Stimulated activated effector memory CD8-positive, alpha-beta T cell treated with anti-CD3 and anti-CD28 coated beads, Interleukin-12 subunit alpha, Interleukin-12 subunit beta, amount 100 ng/mL, for 72 hours (primary cell): ENCODE results near the gene LPCAT4.
"Not testable (repeated sequence)": the region's sequence is repeated elsewhere in the genome, so short reads cannot be mapped to it uniquely, and the experiment has no call there.

Experiments
- ATAC-seq: fragments of 150-1000 bp; cut with Tn5 transposase; 2 replicates; pipeline ENCODE4 v1.10.0; 2021
- DNase-seq, 2 donors: peaks; one replicate each; pipeline ENCODE4 v3.0.0; 2021 to 2022; ENCODE audit warnings: low spot score in 2 of 2
- H3K27ac Mint-ChIP-seq: one replicate; pipeline ENCODE4 v1.8.0; 2022; ENCODE audit warnings: mild to moderate bottlenecking, mixed read lengths
- H3K36me3 Mint-ChIP-seq: one replicate; pipeline ENCODE4 v1.8.0; 2022; ENCODE audit warnings: mild to moderate bottlenecking, mixed read lengths
- H3K4me1 Mint-ChIP-seq: one replicate; pipeline ENCODE4 v1.8.0; 2022; ENCODE audit warnings: mixed read lengths
- H3K4me3 Mint-ChIP-seq: one replicate; pipeline ENCODE4 v1.8.0; 2022; ENCODE audit warnings: mild to moderate bottlenecking, mixed read lengths
- H3K9me3 Mint-ChIP-seq: one replicate; pipeline ENCODE4 v1.8.0; 2022; ENCODE audit warnings: mixed read lengths

LPCAT4 gene

DNA sequence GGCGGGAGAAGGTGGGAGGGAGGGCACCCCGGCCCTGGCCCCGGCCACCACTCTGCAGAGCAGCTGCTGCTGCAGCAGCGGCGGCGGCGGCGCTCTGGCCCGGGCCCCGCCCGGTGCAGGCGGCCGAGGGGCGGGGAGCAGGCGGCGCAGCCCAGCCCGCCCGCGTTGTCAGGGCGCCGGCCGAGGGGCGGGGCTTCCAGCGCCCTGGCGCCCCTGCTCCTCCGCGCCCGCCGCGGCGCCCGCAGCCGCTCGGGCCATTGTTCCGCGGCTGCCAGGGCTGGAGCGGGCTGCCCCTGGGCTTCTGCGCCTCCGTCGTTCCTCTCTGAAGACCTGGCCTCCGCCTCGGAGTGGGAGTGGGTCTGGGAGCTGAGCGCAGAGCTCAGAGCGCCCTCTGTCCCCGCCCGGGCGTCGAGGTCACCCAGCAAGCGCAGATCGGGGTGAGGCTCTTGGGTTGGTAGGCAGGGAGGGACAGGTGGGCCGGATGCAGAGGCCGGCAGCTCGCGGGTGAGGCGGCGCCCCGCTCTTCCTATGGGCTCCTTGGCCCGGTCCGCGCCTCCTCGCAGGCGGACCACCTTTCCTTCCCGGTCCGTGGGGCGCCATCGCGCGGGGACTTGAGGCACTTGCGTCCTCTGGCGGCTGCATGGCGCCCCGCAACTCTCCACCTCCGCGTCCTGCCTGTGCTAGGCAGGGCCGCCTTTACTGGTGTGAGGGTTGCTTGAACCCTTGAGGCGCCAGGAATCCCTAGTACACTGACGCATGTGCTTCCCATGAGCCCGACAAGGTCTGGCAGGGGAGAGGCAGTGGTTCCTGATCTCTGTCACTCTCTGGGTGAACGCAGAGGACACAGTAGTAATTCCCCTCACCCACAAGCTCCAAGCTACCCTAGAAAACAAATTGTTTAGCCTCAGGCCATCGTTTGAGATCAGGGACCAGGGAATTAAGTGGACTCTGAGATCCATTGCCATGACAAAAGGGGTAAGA, at the start of gene LPCAT4:
LPCAT4 (minus strand) TSS at position 96 of the 981 bp plus-strand sequence. CDS start 96 bp downstream, outside the sequence.
- no peaks in the 10 kb centered on the region for H3K9me3 Mint-ChIP-seq

GRCh38 chr15:34409511-34409910, 42.5 kb upstream of the LPCAT4 start:
- not testable (repeated sequence) for H3K4me1 Mint-ChIP-seq, H3K36me3 Mint-ChIP-seq, H3K9me3 Mint-ChIP-seq, H3K4me3 Mint-ChIP-seq, ATAC-seq, H3K27ac Mint-ChIP-seq
- DNase-seq, result peak in 1 of 2 donors; percentile 30

More for the DNA sequence above, at the start of gene LPCAT4:
- peak; percentile 83 to 93 for DNase-seq
- H3K4me3 Mint-ChIP-seq, result peak within 1 kb of the TSS; percentile 85
- peaks cover 38% of the 10 kb centered on the region for H3K36me3 Mint-ChIP-seq
- ATAC-seq, result peak; percentile 91
- H3K4me1 Mint-ChIP-seq, result peaks cover 48% of the 10 kb centered on the region
- H3K27ac Mint-ChIP-seq, result peak within 1 kb of the TSS; percentile 92

- ATAC-seq, H3K4me3 Mint-ChIP-seq, H3K36me3 Mint-ChIP-seq, H3K27ac Mint-ChIP-seq, H3K4me1 Mint-ChIP-seq, DNase-seq, H3K9me3 Mint-ChIP-seq: not testable (repeated sequence)
Measured at GRCh38 chr15:34408973-34409372, 42.0 kb upstream of the LPCAT4 start.

DNA sequence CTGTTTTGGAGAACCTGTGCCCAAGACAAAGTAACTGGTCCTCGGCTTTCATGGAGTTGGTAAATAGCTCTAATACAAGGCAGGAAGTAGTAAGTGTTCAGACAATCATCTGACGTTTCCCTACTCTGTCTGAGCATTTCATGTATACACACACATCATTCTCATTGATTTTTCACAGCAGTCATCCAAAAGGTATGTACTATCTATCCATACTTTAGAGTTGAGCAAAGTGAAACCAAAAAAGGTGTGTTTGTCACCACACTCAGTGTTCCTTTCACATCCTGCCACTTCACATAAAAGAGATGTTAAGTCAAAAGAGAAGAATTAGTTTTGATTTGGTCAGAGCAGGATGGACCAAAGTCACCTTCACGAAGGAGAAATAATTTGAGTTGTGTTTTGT, 36.9 kb upstream of the LPCAT4 start:
- not testable (repeated sequence) for H3K4me3 Mint-ChIP-seq, H3K9me3 Mint-ChIP-seq
- ATAC-seq, result peak; percentile 70

GRCh38 chr15:34403160-34403598, 36.2 kb upstream of the LPCAT4 start:
- H3K4me3 Mint-ChIP-seq, H3K4me1 Mint-ChIP-seq, H3K27ac Mint-ChIP-seq, DNase-seq, H3K36me3 Mint-ChIP-seq, H3K9me3 Mint-ChIP-seq: not testable (repeated sequence)
- peak; percentile 93 for ATAC-seq

More for the DNA sequence above, 36.9 kb upstream of the LPCAT4 start:
- not testable (repeated sequence) for H3K36me3 Mint-ChIP-seq, H3K27ac Mint-ChIP-seq, DNase-seq, H3K4me1 Mint-ChIP-seq

DNA sequence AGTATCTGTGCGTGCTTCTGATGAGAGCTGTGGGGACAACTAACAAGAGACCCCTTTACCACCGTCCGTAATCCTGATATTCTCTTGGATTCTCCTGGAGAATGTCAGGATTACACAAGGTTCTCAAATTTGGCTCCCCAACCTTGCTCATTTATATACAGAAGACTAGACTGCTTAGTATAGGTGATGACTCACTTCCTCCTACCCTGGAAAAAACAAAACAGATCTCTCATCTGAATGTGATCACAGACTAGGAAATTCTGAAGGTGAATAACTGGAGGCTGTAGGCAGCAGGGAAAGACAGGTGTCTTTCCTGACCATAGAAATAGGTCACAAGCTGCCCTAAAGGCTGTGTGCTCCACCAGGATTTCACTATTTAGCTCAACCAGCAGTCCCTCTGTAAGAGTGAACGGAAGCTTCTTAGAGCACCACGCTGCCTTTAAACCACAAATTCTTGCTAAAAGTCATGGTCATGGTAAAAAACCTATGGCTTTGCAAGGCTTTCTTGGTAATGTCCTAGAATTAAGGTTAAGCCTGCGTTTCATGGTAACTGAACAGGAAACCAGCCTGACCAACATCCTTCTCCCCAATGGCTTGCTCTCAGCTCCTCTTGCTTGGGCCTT, 30.8 kb upstream of the LPCAT4 start:
- ATAC-seq, result peak; percentile 95
- not testable (repeated sequence) for H3K9me3 Mint-ChIP-seq, H3K27ac Mint-ChIP-seq, H3K4me3 Mint-ChIP-seq, H3K4me1 Mint-ChIP-seq, H3K36me3 Mint-ChIP-seq, DNase-seq

GRCh38 chr15:34392981-34393380, 26.0 kb upstream of the LPCAT4 start:
- not testable (repeated sequence) for H3K9me3 Mint-ChIP-seq, H3K4me3 Mint-ChIP-seq, ATAC-seq, H3K36me3 Mint-ChIP-seq, H3K27ac Mint-ChIP-seq, H3K4me1 Mint-ChIP-seq, DNase-seq

GRCh38 chr15:34389594-34390086, 22.6 kb upstream of the LPCAT4 start:
- not testable (repeated sequence) for H3K9me3 Mint-ChIP-seq, H3K27ac Mint-ChIP-seq, H3K4me1 Mint-ChIP-seq, DNase-seq, H3K4me3 Mint-ChIP-seq, ATAC-seq, H3K36me3 Mint-ChIP-seq

- not testable (repeated sequence) for H3K4me3 Mint-ChIP-seq, ATAC-seq, DNase-seq, H3K27ac Mint-ChIP-seq, H3K4me1 Mint-ChIP-seq, H3K9me3 Mint-ChIP-seq
- peaks cover 12% of the 10 kb centered on the region for H3K36me3 Mint-ChIP-seq
Measured at GRCh38 chr15:34381829-34382521, 15.0 kb upstream of the LPCAT4 start.

- not testable (repeated sequence) for ATAC-seq, H3K4me3 Mint-ChIP-seq, H3K27ac Mint-ChIP-seq, H3K4me1 Mint-ChIP-seq, H3K9me3 Mint-ChIP-seq, DNase-seq
- H3K36me3 Mint-ChIP-seq, result peaks cover 12% of the 10 kb centered on the region
Measured at GRCh38 chr15:34380491-34380890, 13.5 kb upstream of the LPCAT4 start.

DNA sequence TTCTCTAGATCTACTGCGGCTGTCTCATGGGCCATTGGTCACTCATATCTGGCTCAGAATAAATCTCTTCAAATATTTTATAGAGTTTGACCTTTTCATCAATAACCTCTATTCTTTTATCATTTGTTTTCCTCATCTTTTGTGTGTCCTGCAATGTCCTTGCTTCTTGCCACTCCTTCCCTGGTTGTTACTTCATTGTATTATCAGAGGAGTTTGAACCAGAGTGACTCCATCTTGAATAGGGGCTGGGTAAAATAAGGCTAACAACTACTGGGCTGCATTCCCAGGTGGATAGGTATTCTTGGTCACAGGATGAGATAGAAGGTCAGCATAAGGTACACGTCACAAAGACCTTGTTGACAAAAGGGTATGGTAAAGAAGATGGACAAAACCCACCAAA, 9.9 kb upstream of the LPCAT4 start:
- no peaks in the 10 kb centered on the region for H3K9me3 Mint-ChIP-seq
- H3K27ac Mint-ChIP-seq, result no peak overlapping the region
- ATAC-seq (no peak), DNase-seq (no peak)
- H3K4me3 Mint-ChIP-seq, result no peak overlapping the region
- H3K36me3 Mint-ChIP-seq, result peaks cover 12% of the 10 kb centered on the region
- no peaks in the 10 kb centered on the region for H3K4me1 Mint-ChIP-seq

GRCh38 chr15:34375541-34375940, 8.5 kb upstream of the LPCAT4 start:
- not testable (repeated sequence) for DNase-seq, H3K4me3 Mint-ChIP-seq, H3K36me3 Mint-ChIP-seq, H3K9me3 Mint-ChIP-seq, H3K27ac Mint-ChIP-seq, H3K4me1 Mint-ChIP-seq, ATAC-seq

DNA sequence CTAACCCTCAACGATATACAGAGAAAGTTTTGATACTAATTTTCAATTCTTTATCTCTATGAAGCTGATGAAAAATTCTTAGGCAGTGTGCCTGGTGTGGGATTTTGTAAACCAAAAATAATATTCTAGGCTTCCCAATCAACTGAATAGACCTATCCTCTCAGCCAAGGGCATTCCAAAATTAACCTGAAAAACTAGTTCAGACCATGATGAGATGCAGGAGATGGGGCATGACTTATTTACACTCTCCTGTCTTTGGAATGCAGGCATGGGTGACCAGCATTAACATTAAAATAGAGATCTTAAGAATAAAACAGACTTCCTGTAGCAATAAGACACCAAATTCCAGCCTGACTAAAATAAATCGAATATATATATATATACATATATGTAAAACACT, 7.8 kb upstream of the LPCAT4 start:
- ATAC-seq (no peak), DNase-seq (no peak)
- Mint-ChIP-seq H3K27ac (no peak overlapping the region), H3K4me1 (peaks cover 5% of the 10 kb centered on the region), H3K4me3 (no peak overlapping the region), H3K9me3 (no peaks in the 10 kb centered on the region), H3K36me3 (peaks cover 7% of the 10 kb centered on the region)

- DNase-seq (no peak), ATAC-seq (no peak)
- H3K4me1 Mint-ChIP-seq, result peaks cover 14% of the 10 kb centered on the region
- peaks cover 7% of the 10 kb centered on the region for H3K36me3 Mint-ChIP-seq
- no peak overlapping the region for H3K4me3 Mint-ChIP-seq
- H3K9me3 Mint-ChIP-seq, result no peaks in the 10 kb centered on the region
- H3K27ac Mint-ChIP-seq, result peak overlapping the region; percentile 3
Measured at GRCh38 chr15:34373951-34374350, 7.0 kb upstream of the LPCAT4 start.

DNA sequence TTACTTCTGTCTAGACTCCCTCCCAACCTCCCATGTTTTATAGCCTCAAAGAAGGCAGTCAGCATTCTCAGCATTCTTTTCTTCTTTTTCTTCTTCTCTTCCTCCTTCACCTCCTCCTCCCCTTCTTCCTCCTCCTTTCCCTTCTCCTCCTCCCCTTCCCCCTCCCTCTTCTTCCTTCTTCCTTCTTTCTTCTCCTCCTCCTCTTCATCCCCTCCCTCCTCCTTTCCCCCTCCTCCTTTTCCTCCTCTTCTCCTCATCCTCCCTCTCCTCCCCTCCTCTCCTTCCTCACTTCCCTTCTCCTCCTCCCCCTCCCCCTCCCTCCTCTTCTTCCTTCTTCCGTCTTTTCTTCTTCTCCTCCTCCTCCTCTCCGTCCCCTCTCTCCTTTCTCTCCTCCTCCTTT, 3.6 kb upstream of the LPCAT4 start:
- ATAC-seq (no peak), DNase-seq (no peak)
- H3K4me1 Mint-ChIP-seq, result peaks cover 29% of the 10 kb centered on the region
- H3K4me3 Mint-ChIP-seq, result no peak overlapping the region
- peaks cover 12% of the 10 kb centered on the region for H3K36me3 Mint-ChIP-seq
- H3K9me3 Mint-ChIP-seq, result no peaks in the 10 kb centered on the region
- peak overlapping the region; percentile 68 for H3K27ac Mint-ChIP-seq
